ENCODE results near the gene TCAIM.

DNA sequence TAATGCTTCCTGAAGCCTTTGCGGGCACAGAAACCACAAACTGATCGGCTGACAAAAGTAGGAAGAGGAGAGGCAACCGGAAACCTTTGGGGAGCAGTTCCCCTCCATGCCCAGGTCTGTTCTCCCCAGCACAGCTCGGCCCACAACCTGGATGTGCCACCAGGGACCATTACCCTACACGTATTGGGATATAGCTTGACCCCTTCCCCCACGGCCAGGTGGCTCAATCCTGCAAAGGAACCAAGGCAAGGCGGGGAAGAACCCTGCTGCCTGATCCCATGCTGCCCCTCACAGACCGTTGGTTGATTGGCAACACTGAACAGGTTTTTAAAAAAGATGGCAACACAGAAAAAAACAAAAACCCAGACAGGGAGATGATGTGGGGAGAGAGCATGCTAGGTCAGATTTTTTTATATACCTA is 19.7 kb upstream of the TCAIM start:
- no peak for TF ChIP-seq EZH2 (IDR thresholded peaks at IDR 0.05; ENCODE audit: borderline replicate concordance, control insufficient read depth, low read depth, low read length)
- TF ChIP-seq KDM1A (IDR thresholded peaks at IDR 0.05; ENCODE audit: borderline replicate concordance), result no peak
- TF ChIP-seq, protein P1, sequence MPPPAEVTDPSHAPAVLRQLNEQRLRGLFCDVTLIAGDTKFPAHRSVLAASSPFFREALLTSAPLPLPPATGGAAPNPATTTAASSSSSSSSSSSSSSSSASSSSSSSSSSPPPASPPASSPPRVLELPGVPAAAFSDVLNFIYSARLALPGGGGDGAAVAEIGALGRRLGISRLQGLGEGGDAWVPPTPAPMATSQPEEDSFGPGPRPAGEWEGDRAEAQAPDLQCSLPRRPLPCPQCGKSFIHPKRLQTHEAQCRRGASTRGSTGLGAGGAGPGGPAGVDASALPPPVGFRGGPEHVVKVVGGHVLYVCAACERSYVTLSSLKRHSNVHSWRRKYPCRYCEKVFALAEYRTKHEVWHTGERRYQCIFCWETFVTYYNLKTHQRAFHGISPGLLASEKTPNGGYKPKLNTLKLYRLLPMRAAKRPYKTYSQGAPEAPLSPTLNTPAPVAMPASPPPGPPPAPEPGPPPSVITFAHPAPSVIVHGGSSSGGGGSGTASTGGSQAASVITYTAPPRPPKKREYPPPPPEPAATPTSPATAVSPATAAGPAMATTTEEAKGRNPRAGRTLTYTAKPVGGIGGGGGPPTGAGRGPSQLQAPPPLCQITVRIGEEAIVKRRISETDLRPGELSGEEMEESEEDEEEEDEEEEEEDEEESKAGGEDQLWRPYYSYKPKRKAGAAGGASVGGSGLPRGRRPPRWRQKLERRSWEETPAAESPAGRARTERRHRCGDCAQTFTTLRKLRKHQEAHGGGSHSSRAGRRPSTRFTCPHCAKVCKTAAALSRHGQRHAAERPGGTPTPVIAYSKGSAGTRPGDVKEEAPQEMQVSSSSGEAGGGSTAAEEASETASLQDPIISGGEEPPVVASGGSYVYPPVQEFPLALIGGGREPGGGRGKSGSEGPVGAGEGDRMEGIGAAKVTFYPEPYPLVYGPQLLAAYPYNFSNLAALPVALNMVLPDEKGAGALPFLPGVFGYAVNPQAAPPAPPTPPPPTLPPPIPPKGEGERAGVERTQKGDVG (CRISPR knock-in tag; IDR thresholded peaks at IDR 0.05), result no peak
- TF ChIP-seq, protein P2, sequence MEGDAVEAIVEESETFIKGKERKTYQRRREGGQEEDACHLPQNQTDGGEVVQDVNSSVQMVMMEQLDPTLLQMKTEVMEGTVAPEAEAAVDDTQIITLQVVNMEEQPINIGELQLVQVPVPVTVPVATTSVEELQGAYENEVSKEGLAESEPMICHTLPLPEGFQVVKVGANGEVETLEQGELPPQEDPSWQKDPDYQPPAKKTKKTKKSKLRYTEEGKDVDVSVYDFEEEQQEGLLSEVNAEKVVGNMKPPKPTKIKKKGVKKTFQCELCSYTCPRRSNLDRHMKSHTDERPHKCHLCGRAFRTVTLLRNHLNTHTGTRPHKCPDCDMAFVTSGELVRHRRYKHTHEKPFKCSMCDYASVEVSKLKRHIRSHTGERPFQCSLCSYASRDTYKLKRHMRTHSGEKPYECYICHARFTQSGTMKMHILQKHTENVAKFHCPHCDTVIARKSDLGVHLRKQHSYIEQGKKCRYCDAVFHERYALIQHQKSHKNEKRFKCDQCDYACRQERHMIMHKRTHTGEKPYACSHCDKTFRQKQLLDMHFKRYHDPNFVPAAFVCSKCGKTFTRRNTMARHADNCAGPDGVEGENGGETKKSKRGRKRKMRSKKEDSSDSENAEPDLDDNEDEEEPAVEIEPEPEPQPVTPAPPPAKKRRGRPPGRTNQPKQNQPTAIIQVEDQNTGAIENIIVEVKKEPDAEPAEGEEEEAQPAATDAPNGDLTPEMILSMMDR (IDR thresholded peaks at IDR 0.05 in 2 of 3, conservative IDR thresholded peaks at IDR 0.05 in 1 of 3; ENCODE audit: control insufficient read depth in 2 of 3, extremely low read depth in 1 of 3, insufficient read depth in 1 of 3, low read depth in 3 of 3, low read length in 3 of 3), result no peak
- TF ChIP-seq CEBPB (IDR thresholded peaks at IDR 0.05; ENCODE audit: borderline replicate concordance in 1 of 2, low read depth in 2 of 2, low read length in 2 of 2), result no peak

All from GM12878 (cell line).